Skin of body (tissue), 2 donors: ENCODE data around the gene TRPM8. TPM values are rescaled to one million over a fixed set of nuclear protein-coding genes. Genes with fewer than 3 reads are reported as not detected.

Experiments
- DNase-seq: peaks from one replicate; lab custom pipeline; 2025; lab: John Stamatoyannopoulos, UW
- total RNA-seq: library from RNA; depleted of rRNA; stranded (reverse); fragments of >200 nt; gene quantifications from one replicate; pipeline ENCODE4 v1.2.3, GENCODE V29; 2014

The TRPM8 gene
- total RNA-seq, 1 donor from 2014 or later: 0.10 TPM

GRCh38 chr2:234044157-234044556 lies 127.0 kb downstream of the TRPM8 start:
- no peak for DNase-seq

- DNase-seq: no peak
Observed at GRCh38 chr2:234046521-234046920, 129.3 kb downstream of the TRPM8 start.

- DNase-seq: no peak
Observed at GRCh38 chr2:234047361-234047760, 130.2 kb downstream of the TRPM8 start.

DNA sequence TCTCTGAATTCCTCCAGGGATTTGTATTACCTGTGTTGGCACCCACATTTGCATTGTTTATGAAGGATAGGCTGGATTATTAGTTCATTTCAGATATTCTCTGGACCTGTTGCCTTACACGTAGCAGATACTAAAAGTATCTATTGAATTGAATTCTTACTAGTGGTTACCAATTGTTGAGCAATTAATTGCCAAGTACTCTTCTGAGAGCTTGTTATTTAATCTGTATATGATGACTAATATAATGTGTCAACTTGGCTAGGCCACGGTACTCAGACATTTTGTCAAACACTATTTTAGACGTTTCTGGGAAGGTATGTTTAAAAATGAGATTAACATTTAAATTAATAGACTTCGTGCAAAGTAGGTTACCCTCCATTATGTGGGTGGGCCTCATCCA lies 130.9 kb downstream of the TRPM8 start:
- no peak for DNase-seq

DNA sequence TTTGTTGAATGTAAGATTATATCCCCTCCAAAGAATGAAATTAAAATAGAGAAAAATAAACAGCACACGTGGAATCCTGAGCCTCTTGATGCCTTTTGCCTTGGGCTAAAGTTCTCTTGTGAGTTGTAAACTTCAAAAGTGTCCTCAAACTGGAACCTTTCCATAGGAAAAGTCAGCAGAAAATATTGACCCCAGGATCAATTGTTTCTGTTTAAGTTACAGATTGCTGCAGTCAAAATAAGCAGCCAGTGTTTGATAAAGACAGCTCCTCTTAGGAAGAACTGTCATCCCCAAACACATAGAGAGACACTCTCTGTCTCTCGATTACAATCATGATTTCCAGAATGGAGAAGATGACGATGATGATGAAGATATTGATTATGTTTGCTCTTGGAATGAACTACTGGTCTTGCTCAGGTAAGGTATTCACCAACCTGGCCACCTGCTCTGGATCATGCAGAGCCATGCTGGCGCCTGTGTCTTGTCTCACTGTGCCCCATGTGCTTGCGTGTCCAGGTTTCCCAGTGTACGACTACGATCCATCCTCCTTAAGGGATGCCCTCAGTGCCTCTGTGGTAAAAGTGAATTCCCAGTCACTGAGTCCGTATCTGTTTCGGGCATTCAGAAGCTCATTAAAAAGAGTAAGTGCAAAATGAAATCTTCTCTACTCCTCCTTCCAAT lies 133.4 kb downstream of the TRPM8 start, which contains the start of gene SPP2:
Gene SPP2 (plus strand): TSS at position 248 of the 681 bp plus-strand sequence. CDS start 85 bp downstream, at position 333.
- no peak for DNase-seq

- DNase-seq: no peak
Observed at GRCh38 chr2:234051374-234052070, 134.3 kb downstream of the TRPM8 start.

DNA sequence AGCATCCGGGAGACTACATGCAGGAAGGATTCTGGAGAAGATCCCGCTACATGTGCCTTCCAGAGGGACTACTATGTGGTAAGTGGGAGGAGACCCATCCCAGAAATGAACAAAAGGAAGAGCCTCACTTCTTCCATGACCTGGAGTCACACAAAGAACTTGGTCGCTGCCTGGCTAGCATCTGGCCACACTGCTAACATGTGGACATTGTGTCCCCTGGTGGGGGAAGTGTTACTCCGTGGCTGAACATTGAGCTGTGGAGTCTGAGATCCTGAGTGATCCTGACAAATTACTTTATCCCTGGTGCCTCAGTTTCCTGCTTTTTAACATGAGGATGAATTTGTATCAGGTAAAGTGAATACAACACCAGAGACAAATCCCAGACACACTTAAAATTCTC lies 141.7 kb downstream of the TRPM8 start:
- DNase-seq: peak; percentile 30

- DNase-seq: no peak
Observed at GRCh38 chr2:234060236-234060635, 143.1 kb downstream of the TRPM8 start.

GRCh38 chr2:234061624-234062257 lies 144.6 kb downstream of the TRPM8 start:
- no peak for DNase-seq

GRCh38 chr2:234066587-234066986 lies 149.4 kb downstream of the TRPM8 start:
- peak; percentile 54 for DNase-seq

Other genes starting within 250 kb of the TRPM8 start
- not detected for gene UGT1A9, start 245.5 kb upstream of the TRPM8 start, total RNA-seq
- gene UGT1A7, start 235.5 kb upstream of the TRPM8 start, total RNA-seq: 0.30 TPM
- gene UGT1A6, start 224.5 kb upstream of the TRPM8 start, total RNA-seq: 3.0 TPM
- gene UGT1A5, start 204.5 kb upstream of the TRPM8 start, total RNA-seq: not detected
- gene UGT1A4, start 198.6 kb upstream of the TRPM8 start, total RNA-seq: not detected
- gene UGT1A3, start 188.3 kb upstream of the TRPM8 start, total RNA-seq: not detected
- gene UGT1A1, start 157.1 kb upstream of the TRPM8 start, total RNA-seq: 0.10 TPM
- 0.49 TPM for gene MROH2A, start 139.0 kb upstream of the TRPM8 start, total RNA-seq
- 6.6 TPM for gene HJURP, start 62.8 kb upstream of the TRPM8 start, total RNA-seq
- not detected for gene SPP2, start 133.3 kb downstream of the TRPM8 start, total RNA-seq